DND-41 (cell line): Measurements from ENCODE around the gene NUDT4B.
"Not testable (repeated sequence)": the region's sequence is repeated elsewhere in the genome, so short reads cannot be mapped to it uniquely, and the experiment has no call there.

Experiments
- CTCF ChIP-seq: IDR thresholded peaks from 2 replicates; pipeline ENCODE4 v1.5.1; 2012; ENCODE audit warnings: borderline replicate concordance, low read length, moderate library complexity, mild to moderate bottlenecking; ENCODE audit not compliant: poor library complexity, severe bottlenecking; ENCODE audit errors: extremely low read depth
- EZH2 ChIP-seq: IDR thresholded peaks from 3 replicates; pipeline ENCODE4 v1.6.1; 2012; ENCODE audit warnings: borderline replicate concordance, low read depth, mild to moderate bottlenecking, moderate library complexity, low read length, inconsistent platforms; ENCODE audit not compliant: severe bottlenecking

DNA sequence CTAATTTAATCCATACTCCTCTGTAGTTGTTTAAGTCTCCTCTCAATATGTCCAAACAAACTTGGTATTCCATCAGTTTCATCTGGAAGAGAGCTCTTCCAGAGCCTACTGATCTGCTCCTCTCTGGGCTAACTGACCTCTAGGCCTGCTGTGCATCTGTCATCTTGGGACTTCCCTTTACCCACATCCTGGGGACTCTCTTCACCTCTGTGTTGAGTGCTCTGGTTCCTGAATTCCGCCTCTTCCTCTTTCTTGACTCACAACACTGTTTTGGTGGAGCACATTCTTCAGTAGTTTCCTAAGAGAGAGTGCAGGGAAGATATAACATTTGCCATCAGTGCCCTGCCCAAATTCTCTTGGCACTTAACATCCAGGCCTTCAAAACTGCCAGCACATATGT is 13.0 kb upstream of the NUDT4B start:
- TF ChIP-seq CTCF, EZH2: not testable (repeated sequence)
